GM19351 (cell line): ENCODE results near the gene DNM3.
"Not testable (repeated sequence)": the region's sequence is repeated elsewhere in the genome, so short reads cannot be mapped to it uniquely, and the experiment has no call there.

ENCODE experiments used
- ATAC-seq: cut with Tn5 transposase; IDR thresholded peaks from one replicate; pipeline ENCODE4 v1.9.1; 2021; ENCODE audit warnings: mild to moderate bottlenecking, moderate library complexity; ENCODE audit not compliant: unreplicated experiment

DNM3 gene

GRCh38 chr1:172298911-172299310, 457.6 kb downstream of the DNM3 start:
- ATAC-seq, result no peak

DNA sequence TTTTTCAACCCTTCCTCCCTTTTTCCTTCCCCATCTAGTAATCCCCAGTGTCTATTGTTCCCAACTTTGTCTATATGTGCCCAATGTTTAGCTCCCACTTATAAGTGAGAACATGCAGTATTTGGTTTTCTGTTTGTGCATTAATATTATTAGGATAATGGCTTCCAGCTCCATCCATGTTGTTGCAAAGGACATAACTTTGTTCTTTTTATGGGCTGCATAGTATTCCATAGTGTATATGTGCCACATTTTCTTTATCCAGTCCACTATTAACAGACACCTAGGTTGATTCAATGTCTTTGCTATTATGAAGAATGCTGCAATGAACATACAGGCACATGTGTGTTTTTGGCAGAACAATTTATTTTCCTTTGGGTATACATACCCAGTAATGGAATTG, 458.2 kb downstream of the DNM3 start:
- no peak for ATAC-seq

DNA sequence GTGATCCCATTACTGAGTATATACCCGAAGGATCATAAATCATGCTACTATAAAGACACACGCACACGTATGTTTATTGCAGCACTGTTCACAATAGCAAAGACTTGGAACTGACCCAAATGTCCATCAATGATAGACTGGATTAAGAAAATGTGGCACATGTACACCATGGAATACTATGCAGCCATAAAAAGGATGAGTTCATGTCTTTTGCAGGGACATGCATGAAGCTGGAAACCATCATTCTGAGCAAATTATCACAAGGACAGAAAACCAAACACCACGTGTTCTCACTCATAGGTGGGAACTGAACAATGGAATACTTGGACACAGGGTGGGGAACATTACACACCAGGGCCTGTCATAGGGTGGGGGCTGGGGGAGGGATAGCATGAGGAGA, 466.2 kb downstream of the DNM3 start:
- ATAC-seq, result not testable (repeated sequence)

DNA sequence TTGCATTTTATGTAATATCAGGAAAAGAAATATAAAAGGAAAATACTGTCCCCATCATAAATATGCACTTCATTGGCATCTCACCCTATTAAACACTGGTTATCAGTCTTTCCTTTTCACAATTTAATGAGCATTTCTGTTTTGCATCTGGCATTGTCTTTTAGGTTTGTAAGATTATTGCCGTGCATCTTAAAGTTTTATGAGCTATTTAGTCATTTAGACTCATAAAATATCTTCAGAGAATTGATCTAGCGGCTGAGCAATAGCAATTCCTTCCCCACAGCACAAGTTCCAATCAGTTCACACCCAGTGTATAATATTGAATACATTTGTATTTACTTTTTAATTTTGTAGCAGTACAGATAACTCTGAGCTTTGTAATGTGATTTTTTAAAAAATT, 466.8 kb downstream of the DNM3 start:
- no peak for ATAC-seq

- no peak for ATAC-seq
These were observed 467.3 kb downstream of the DNM3 start for GRCh38 chr1:172308577-172308976.

- ATAC-seq, result no peak
These were observed 479.4 kb downstream of the DNM3 start for GRCh38 chr1:172320733-172321132.

DNA sequence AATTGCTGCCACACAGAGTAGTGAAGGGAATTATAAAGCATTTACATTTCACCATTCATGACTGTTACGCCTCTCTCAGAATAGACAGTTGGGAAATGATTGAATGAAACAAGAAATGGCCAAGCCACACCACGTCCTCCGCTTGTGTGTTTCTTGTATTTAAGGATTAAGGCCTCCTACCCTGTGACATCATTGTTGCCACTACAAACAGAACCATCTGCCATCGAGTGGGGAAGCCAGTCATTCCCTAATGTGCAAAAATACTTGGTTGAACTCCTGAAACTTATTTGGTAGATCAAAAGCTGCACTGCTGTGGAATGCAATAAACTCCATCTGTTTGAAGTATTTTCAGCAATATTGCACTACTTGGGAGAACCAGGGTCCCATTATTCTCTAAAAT, 480.2 kb downstream of the DNM3 start:
- no peak for ATAC-seq

DNA sequence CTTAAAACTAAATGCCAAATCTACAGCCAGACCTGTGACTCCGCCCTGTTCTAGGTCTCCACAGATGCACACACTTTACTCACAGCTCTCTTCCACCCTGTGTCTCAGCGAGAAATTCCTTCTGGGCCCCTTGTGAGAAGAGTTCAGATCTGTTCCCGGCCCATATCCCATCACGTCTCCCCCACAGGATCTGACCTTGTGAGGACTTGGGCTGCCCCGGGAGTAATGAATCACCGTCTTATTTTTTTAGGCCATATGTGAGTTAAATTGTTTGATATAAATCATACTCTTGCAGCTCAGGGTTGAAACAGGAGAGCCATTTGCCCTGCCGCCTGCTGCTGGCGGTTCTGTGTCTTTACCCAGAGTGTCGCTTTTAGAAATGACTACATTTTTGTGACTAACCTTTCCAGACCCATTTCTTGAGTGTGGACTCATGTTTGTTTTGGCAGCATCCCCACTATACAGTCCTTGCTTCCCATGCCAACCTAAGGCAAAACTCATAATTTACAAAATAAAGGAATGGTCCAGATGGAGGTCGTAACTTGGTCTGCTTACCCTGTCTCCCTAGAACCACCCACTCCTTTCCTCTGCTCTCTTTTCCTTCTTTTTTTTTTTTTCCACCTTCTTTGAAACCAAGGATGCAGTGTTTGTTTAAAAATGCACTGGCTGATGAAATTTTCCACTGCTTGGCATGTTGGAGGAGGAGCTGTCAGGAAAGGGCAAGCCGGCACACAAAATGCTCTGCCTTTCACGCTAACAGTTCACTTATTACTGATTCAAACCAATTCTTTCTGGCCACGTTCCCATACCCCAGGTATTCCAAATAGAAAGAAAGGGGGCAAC, 481.1 kb downstream of the DNM3 start:
- no peak for ATAC-seq

- ATAC-seq, result no peak
These were observed 482.4 kb downstream of the DNM3 start for GRCh38 chr1:172323686-172324085.

DNA sequence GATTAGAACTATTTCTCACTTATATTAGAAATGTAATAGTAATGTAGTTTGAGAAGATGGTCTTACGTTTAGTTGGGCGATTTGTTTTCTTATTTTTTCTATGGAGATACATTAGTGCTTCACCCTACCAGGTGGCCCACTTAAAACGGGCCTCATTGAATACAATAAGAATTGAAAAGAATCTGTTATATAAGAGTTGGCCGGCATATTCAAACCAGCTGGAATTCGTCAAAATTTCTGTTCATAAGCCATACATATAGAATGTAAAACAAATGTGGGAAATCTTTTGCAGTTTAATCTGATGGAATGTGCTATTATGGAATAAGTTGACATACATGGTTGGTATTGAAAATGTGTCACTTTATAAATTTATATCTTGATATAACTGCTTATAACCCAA, 482.8 kb downstream of the DNM3 start:
- ATAC-seq, result no peak

DNA sequence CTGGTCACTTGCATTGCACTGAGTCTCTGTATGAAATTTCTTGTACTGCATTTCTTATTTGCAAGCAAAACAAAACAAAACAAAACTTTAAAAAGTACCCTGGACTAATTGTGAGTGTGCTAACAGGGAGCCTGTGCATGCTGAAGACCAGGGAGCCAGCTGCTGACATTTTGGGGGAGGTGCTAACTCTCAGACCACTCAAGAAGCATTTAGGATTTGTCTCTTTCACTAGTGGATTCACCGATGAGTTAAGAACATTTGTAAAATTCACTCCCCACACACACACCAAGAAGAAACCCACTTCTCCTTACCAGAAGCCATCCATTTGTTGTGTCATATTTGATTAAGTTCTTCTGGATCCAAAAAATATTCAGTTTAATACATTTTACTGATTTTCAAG, 483.5 kb downstream of the DNM3 start:
- ATAC-seq, result no peak

- ATAC-seq, result no peak
These were observed 484.2 kb downstream of the DNM3 start for GRCh38 chr1:172325531-172325930.

DNA sequence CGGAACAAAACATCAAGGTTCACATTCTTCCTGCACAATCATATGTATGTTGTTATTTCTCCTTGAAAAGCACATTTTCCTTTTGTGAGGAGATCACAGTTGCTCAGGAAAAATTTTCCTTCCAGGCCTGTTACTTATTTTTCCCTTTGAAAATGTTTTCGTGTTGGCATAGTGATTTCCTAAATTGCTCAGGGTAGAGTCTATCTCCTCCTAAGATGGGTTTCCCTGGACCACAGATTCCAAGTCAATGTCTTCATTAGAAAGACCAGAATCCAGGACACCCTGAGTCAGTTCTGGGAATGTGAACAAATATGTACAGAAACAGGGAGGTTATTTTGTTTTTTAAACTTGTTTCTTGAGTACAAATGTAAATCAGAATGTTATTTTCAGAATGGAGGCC, 484.8 kb downstream of the DNM3 start:
- no peak for ATAC-seq

DNA sequence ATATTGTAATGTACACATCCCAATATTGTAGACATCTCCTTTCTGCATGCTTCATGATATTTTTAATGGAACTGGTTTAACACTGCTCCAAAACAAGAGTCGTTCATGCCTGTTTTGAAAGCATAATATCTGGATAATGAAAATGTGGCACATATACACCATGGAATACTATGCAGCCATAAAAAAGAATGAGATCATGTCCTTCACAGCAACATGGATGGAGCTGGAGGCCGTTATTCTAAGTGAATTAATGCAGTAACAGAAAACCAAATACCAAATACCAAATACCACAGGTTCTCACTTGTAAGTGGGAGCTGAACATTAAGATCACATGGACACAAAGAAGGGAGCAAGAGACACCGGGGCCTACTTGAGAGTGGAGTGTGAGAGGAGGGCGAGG, 487.0 kb downstream of the DNM3 start:
- ATAC-seq, result no peak

DNA sequence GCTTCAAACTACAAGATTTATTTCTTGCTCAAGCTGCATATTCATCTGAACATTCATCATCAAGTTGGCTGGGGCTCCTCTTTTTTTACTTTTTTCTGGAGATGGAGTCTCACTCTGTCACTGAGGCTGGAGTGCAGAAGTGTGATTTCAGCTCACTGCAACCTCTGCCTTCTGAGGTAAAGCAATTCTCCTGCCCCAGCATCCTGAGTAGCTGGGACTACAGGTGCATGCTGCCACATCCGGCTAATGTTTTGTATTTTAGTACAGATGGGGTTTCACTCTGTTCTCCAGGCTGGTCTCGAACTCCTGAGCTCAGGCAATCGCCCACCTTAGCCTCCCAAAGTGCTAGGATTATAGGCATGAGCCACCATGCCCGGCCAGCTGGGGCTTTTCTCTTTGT, 490.9 kb downstream of the DNM3 start:
- ATAC-seq, result no peak

- ATAC-seq, result no peak
These were observed 494.1 kb downstream of the DNM3 start for GRCh38 chr1:172335377-172335776.

GRCh38 chr1:172338295-172338735, 497.0 kb downstream of the DNM3 start:
- ATAC-seq, result no peak

DNA sequence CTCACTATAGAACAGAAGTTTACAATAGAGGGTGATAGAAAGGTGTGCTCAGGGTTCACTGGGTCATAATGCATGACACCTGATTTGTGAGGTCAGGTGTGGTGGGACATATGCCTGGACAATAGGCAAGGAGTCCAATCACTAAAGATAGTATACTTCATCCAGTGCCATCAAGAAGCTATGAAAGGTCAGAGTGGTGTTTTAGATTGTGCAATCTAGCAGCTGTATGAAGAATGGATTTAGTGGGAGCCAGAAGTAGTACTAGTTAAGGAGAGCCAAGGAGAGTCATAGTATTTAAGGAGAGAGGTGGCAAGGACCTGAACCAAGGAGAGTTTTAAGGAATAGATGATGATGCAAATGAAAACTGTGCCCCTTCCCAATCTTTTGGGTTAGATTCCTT, 498.5 kb downstream of the DNM3 start:
- ATAC-seq, result no peak

DNA sequence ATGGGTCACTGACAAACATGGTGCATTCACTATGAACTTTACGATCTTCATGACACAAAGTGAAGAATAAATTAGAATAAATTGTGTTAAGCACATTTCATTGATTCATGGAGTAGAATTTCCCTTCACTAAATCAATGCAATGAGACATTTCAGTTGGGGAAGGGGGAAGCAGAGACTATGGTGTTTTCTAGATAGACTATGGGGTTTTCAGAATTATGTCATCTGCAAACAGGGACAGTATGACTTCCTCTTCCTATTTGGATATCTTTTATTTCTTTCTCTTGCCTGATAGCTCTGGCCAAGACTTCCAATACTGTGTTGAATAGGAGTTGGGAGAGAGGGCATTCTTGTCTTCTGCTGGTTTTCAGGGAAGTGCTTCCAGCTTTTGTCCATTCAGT, 499.2 kb downstream of the DNM3 start:
- ATAC-seq, result no peak

DNA sequence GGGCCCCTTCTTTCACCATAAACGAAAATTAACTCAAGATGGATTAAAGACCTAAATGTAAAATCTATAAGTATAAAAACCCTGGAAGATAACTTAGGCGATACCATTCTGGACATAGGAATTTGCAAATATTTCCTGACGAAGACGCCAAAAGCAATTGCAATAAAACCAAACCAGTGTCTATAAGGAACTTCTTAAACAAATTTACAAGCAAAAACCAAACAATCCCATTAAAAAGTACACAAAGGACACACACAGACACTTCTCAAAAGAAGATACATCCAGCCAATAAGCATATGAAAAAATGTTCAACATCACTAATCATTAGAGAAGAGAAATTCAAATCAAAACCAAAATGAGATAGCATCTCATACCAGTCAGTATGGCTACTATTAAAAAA, 500.4 kb downstream of the DNM3 start:
- no peak for ATAC-seq

DNA sequence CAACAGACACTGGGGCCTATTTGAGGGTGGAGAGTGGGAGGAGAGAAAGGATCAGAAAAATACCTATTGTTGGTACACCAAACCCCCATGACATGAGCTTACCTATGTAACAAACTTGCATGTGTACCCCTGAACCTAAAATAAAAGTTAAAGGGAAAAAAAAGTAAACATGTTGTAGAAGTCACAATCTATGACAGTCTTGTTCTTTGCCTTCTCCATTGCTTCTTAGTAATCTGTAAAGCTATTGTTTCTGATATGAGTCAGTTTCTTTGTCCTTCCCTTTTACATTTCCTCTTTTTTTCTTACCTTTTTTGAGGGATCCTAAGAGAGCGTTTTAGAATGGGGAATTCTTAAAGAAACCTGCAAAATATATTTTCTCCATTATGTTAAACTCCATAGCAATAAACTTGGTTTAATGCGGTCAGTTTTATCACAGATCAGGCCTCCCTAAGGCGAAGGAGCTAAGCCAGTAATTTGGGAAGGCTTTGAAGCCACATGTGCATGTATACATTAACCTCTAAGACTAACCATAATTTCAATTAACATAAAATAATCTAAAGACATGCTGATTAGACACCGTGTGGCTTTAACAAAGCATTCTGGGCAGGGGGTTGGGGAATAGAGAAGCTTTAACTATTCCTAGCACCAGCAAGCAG, 501.4 kb downstream of the DNM3 start:
- ATAC-seq, result peak; percentile 50
